NB4 (cell line): ENCODE data around the gene HOXA6.

ENCODE experiments used
- CTCF ChIP-seq: IDR thresholded peaks from one replicate; pipeline ENCODE4 v1.5.1; 2012; ENCODE audit warnings: low read depth, low read length
- POLR2A ChIP-seq: IDR thresholded peaks from 2 replicates; pipeline ENCODE4 v1.6.1; 2011; ENCODE audit warnings: mild to moderate bottlenecking; ENCODE audit not compliant: insufficient read length; ENCODE audit errors: extremely low read depth

GRCh38 chr7:27111751-27112277 is 35.8 kb downstream of the HOXA6 start:
- TF ChIP-seq CTCF (no peak), POLR2A (no peak)
